H9 (cell line): Measurements from ENCODE around the gene PIP4K2B. TPM values are rescaled to one million over a fixed set of nuclear protein-coding genes. Genes with fewer than 3 reads are reported as not detected.

ENCODE experiments used
- DNase-seq: peaks from one replicate; pipeline ENCODE4 v3.0.0-alpha.2; 2017
- H2AFZ ChIP-seq: one replicate; pipeline ENCODE4 v1.6.1; 2013; ENCODE audit warnings: mild to moderate bottlenecking, low read length, control low read depth, moderate library complexity
- H2AK5ac ChIP-seq: 2 replicates; pipeline ENCODE4 v1.6.1; 2013; ENCODE audit warnings: low read length, control low read depth, mixed read lengths; ENCODE audit not compliant: insufficient read length
- H2BK120ac ChIP-seq: one replicate; pipeline ENCODE4 v1.6.1; 2013; ENCODE audit warnings: low read depth, mild to moderate bottlenecking, low read length, control low read depth, inconsistent platforms; ENCODE audit not compliant: poor library complexity, severe bottlenecking
- H2BK12ac ChIP-seq: 2 replicates; pipeline ENCODE4 v1.6.1; 2013; ENCODE audit warnings: low read length, control low read depth, mixed read lengths, low read depth; ENCODE audit not compliant: insufficient read length
- H2BK15ac ChIP-seq: 2 replicates; pipeline ENCODE4 v1.6.1; 2013; ENCODE audit warnings: low read depth, low read length, control low read depth
- H2BK20ac ChIP-seq: one replicate; pipeline ENCODE4 v1.6.1; 2013; ENCODE audit warnings: low read depth, mild to moderate bottlenecking, low read length, control low read depth, inconsistent platforms; ENCODE audit not compliant: poor library complexity, severe bottlenecking
- H2BK5ac ChIP-seq: 2 replicates; pipeline ENCODE4 v1.6.1; 2013; ENCODE audit warnings: low read length, control low read depth, mixed read lengths; ENCODE audit not compliant: insufficient read length
- H3K14ac ChIP-seq: 2 replicates; pipeline ENCODE4 v1.6.1; 2013; ENCODE audit warnings: low read length, control low read depth; ENCODE audit not compliant: insufficient read depth
- H3K18ac ChIP-seq: 2 replicates; pipeline ENCODE4 v1.6.1; 2013; ENCODE audit warnings: low read depth, mild to moderate bottlenecking, mixed read lengths, low read length, control low read depth; ENCODE audit not compliant: insufficient read length
- H3K23ac ChIP-seq: 2 replicates; pipeline ENCODE4 v1.6.1; 2013; ENCODE audit warnings: low read length, control low read depth, mixed read lengths, low read depth; ENCODE audit not compliant: insufficient read length
- H3K23me2 ChIP-seq: 2 replicates; pipeline ENCODE4 v1.6.1; 2013; ENCODE audit warnings: low read depth, mild to moderate bottlenecking, mixed read lengths, low read length, control low read depth; ENCODE audit not compliant: insufficient read length, poor library complexity, severe bottlenecking
- H3K27ac ChIP-seq: 2 replicates; pipeline ENCODE4 v1.5.1; 2013; ENCODE audit warnings: low read length, control low read depth, mixed read lengths, low read depth; ENCODE audit not compliant: insufficient read length
- H3K27me3 ChIP-seq: 2 replicates; pipeline ENCODE4 v1.6.1; 2013; ENCODE audit warnings: low read length, control low read depth, inconsistent platforms; ENCODE audit not compliant: insufficient read depth
- H3K4ac ChIP-seq: 2 replicates; pipeline ENCODE4 v1.6.1; 2013; ENCODE audit warnings: low read depth, mild to moderate bottlenecking, control low read depth, inconsistent platforms, low read length, moderate library complexity
- H3K4me1 ChIP-seq: 2 replicates; pipeline ENCODE4 v1.6.1; 2013; ENCODE audit warnings: low read length, control low read depth, inconsistent platforms; ENCODE audit not compliant: insufficient read depth
- H3K4me2 ChIP-seq: 2 replicates; pipeline ENCODE4 v1.6.1; 2013; ENCODE audit warnings: low read length, control low read depth, mixed read lengths; ENCODE audit not compliant: insufficient read length, insufficient read depth
- H3K56ac ChIP-seq: 2 replicates; pipeline ENCODE4 v1.6.1; 2013; ENCODE audit warnings: low read depth, mild to moderate bottlenecking, mixed read lengths, low read length, control low read depth; ENCODE audit not compliant: insufficient read length
- H3K79me1 ChIP-seq: 2 replicates; pipeline ENCODE4 v1.6.1; 2013; ENCODE audit warnings: low read depth, mild to moderate bottlenecking, moderate library complexity, low read length, control low read depth, inconsistent platforms; ENCODE audit not compliant: insufficient read depth, poor library complexity, severe bottlenecking
- H3K79me2 ChIP-seq: 2 replicates; pipeline ENCODE4 v1.6.1; 2013; ENCODE audit warnings: low read length, control low read depth, inconsistent platforms; ENCODE audit not compliant: insufficient read depth
- H3K9ac ChIP-seq: 2 replicates; pipeline ENCODE4 v1.6.1; 2013; ENCODE audit warnings: low read length, control low read depth, mixed read lengths; ENCODE audit not compliant: insufficient read length; ENCODE audit errors: extremely low read depth
- H3K9me3 ChIP-seq: one replicate; pipeline ENCODE4 v1.6.1; 2013; ENCODE audit warnings: low read depth, low read length, inconsistent platforms; ENCODE audit not compliant: control insufficient read depth
- H3T11ph ChIP-seq: one replicate; pipeline ENCODE4 v1.6.1; 2013; ENCODE audit warnings: mild to moderate bottlenecking, low read length, control low read depth, inconsistent platforms
- H4K20me1 ChIP-seq: one replicate; pipeline ENCODE4 v1.6.1; 2013; ENCODE audit not compliant: control insufficient read depth, insufficient read length, insufficient read depth
- H4K5ac ChIP-seq: 2 replicates; pipeline ENCODE4 v1.6.1; 2013; ENCODE audit warnings: low read depth, mild to moderate bottlenecking, mixed read lengths, low read length, control low read depth; ENCODE audit not compliant: insufficient read length
- H4K8ac ChIP-seq: replicated peaks from 2 replicates; pipeline ENCODE4 v1.6.1; 2013; ENCODE audit warnings: low read length, control low read depth, mixed read lengths, low read depth; ENCODE audit not compliant: insufficient read length
- H4K91ac ChIP-seq: 2 replicates; pipeline ENCODE4 v1.6.1; 2013; ENCODE audit warnings: low read depth, mild to moderate bottlenecking, moderate library complexity, mixed read lengths, low read length, control low read depth; ENCODE audit not compliant: insufficient read length
- H3K27ac Mint-ChIP-seq, 3 experiments: 2 replicates in 2 of 3; 3 replicates in 1 of 3; pipeline ENCODE4 v1.8.0; 2020 to 2021; ENCODE audit warnings: mixed read lengths in 3 of 3, mild to moderate bottlenecking in 1 of 3, moderate library complexity in 1 of 3
- H3K27me3 Mint-ChIP-seq: 2 replicates; pipeline ENCODE4 v1.8.0; 2021; ENCODE audit warnings: low read depth, mild to moderate bottlenecking, moderate library complexity, mixed read lengths
- H3K36me3 Mint-ChIP-seq, 3 experiments: 2 replicates in 2 of 3; 3 replicates in 1 of 3; pipeline ENCODE4 v1.8.0; 2020 to 2021; ENCODE audit warnings: low read depth in 3 of 3, mixed read lengths in 3 of 3; ENCODE audit not compliant: insufficient read depth in 1 of 3
- H3K4me1 Mint-ChIP-seq, 2 experiments: 2 replicates each; pipeline ENCODE4 v1.8.0; 2020; ENCODE audit warnings: mixed read lengths in 2 of 2
- H3K4me3 Mint-ChIP-seq, 2 experiments: 2 replicates in 1 of 2; 3 replicates in 1 of 2; pipeline ENCODE4 v1.8.0; 2020 to 2021; ENCODE audit warnings: mild to moderate bottlenecking in 2 of 2, mixed read lengths in 2 of 2, moderate library complexity in 1 of 2
- H3K9me3 Mint-ChIP-seq, 2 experiments: 2 replicates in 1 of 2; 3 replicates in 1 of 2; pipeline ENCODE4 v1.8.0; 2020; ENCODE audit warnings: mild to moderate bottlenecking in 2 of 2, mixed read lengths in 2 of 2, moderate library complexity in 1 of 2
- CTCF ChIP-seq: fragments of 200-600 bp; sonication (generic); conservative IDR thresholded peaks from 3 replicates; pipeline ENCODE4 v1.8.0; 2021; ENCODE audit warnings: antibody characterized with exemption, mild to moderate bottlenecking
- WGBS: extraction: QIAGEN DNeasy Blood & Tissue Kit; methylation state at CpG from one replicate; pipeline ENCODE4 v1.1.7; 2013; ENCODE audit warnings: missing lambda C conversion rate, low lambda C conversion rate, mixed read lengths; ENCODE audit not compliant: insufficient read length; ENCODE audit errors: extremely low coverage; 5-methylcytosine and 5-hydroxymethylcytosine counted together
- total RNA-seq: library from RNA; stranded (reverse); gene quantifications from 2 replicates; pipeline ENCODE4 v1.2.1, GENCODE V29; 2021

The PIP4K2B gene
- total RNA-seq, 1 experiment from 2014 or later = 61.9 TPM

GRCh38 chr17:38732376-38733281 is 66.7 kb downstream of the PIP4K2B start:
- no peak overlapping the region for H2BK120ac ChIP-seq
- no peak overlapping the region for H2BK5ac ChIP-seq
- no peak overlapping the region for H3K4me2 ChIP-seq
- no peak overlapping the region for H4K8ac ChIP-seq
- no peak overlapping the region for H3K18ac ChIP-seq
- no peak overlapping the region for H3K56ac ChIP-seq
- no peak overlapping the region for H3K9ac ChIP-seq
- H3K4ac ChIP-seq = no peak overlapping the region
- H3K9me3 Mint-ChIP-seq = no peaks in the 10 kb centered on the region; a peak in 1 of 5 replicates
- no peak overlapping the region for H3K27ac ChIP-seq
- peaks cover 5% of the 10 kb centered on the region; the same call in 1 of the 2 replicates for H3K27me3 ChIP-seq
- H3K36me3 Mint-ChIP-seq = peaks cover 5 to 38% (median 30%) of the 10 kb centered on the region in 3 experiments; a peak in 6 of 7 replicates
- H2BK12ac ChIP-seq = no peak overlapping the region
- DNase-seq = no peak
- peak overlapping the region in 1 of 2 experiments; percentile 51; a peak in 3 of 5 replicates for H3K4me3 Mint-ChIP-seq
- TF ChIP-seq CTCF = no peak
- no peak overlapping the region for H4K91ac ChIP-seq
- H3K79me1 ChIP-seq = no peaks in the 10 kb centered on the region
- peaks cover 5% of the 10 kb centered on the region for H3K23me2 ChIP-seq
- H3K9me3 ChIP-seq = no peaks in the 10 kb centered on the region
- no peak overlapping the region for H2BK20ac ChIP-seq
- no peak overlapping the region for H2BK15ac ChIP-seq
- H3K4me1 ChIP-seq = peaks cover 2% of the 10 kb centered on the region; the same call in 1 of the 2 replicates
- H3K79me2 ChIP-seq = no peaks in the 10 kb centered on the region
- no peak overlapping the region for H3K14ac ChIP-seq
- no peak overlapping the region for H3T11ph ChIP-seq
- H3K27me3 Mint-ChIP-seq = peaks cover 25% of the 10 kb centered on the region
- no peak overlapping the region for H4K5ac ChIP-seq
- H3K23ac ChIP-seq = no peak overlapping the region
- no peak overlapping the region for H2AK5ac ChIP-seq
- no peak overlapping the region for H2AFZ ChIP-seq
- no CpG with 5 or more reads among the region's 7 CpGs for WGBS
- peaks cover 20 to 30% of the 10 kb centered on the region in 2 experiments for H3K4me1 Mint-ChIP-seq
- H3K27ac Mint-ChIP-seq = no peak overlapping the region
- no peaks in the 10 kb centered on the region for H4K20me1 ChIP-seq
